Immature natural killer cell (primary cell): ENCODE data around the gene GPR75. TPM values are rescaled to one million over a fixed set of nuclear protein-coding genes. Genes with fewer than 3 reads are reported as not detected.
"Not testable (repeated sequence)": the region's sequence is repeated elsewhere in the genome, so short reads cannot be mapped to it uniquely, and the experiment has no call there.

ENCODE experiments used
- DNase-seq, 3 donors: peaks; one replicate each; pipeline ENCODE4 v3.0.0; 2022; ENCODE audit warnings: mixed read lengths in 1 of 3
- H3K27ac Mint-ChIP-seq, 6 donors: one replicate each; pipeline ENCODE4 v1.8.0; 2020; ENCODE audit warnings: mixed read lengths in 6 of 6, mild to moderate bottlenecking in 5 of 6, inconsistent platforms in 4 of 6, moderate library complexity in 3 of 6
- H3K27me3 Mint-ChIP-seq, 3 donors: one replicate each; pipeline ENCODE4 v1.8.0; 2020 to 2021; ENCODE audit warnings: low read depth in 3 of 3, mild to moderate bottlenecking in 3 of 3, mixed read lengths in 3 of 3, moderate library complexity in 3 of 3, inconsistent platforms in 1 of 3
- H3K36me3 Mint-ChIP-seq, 3 donors: one replicate each; pipeline ENCODE4 v1.8.0; 2020; ENCODE audit warnings: mixed read lengths in 3 of 3, inconsistent platforms in 2 of 3, mild to moderate bottlenecking in 2 of 3
- H3K4me1 Mint-ChIP-seq, 2 donors: one replicate each; pipeline ENCODE4 v1.8.0; 2020; ENCODE audit warnings: inconsistent platforms in 2 of 2, mild to moderate bottlenecking in 2 of 2, mixed read lengths in 2 of 2, moderate library complexity in 1 of 2
- H3K4me3 Mint-ChIP-seq, 5 donors: one replicate each; pipeline ENCODE4 v1.8.0; 2020; ENCODE audit warnings: mild to moderate bottlenecking in 5 of 5, mixed read lengths in 5 of 5, inconsistent platforms in 3 of 5, moderate library complexity in 3 of 5
- H3K9me3 Mint-ChIP-seq, 6 donors: one replicate each; pipeline ENCODE4 v1.8.0; 2020; ENCODE audit warnings: mild to moderate bottlenecking in 6 of 6, mixed read lengths in 6 of 6, inconsistent platforms in 4 of 6, moderate library complexity in 3 of 6
- polyA plus RNA-seq, 3 donors: library from polyadenylated mRNA; unstranded; fragments of 300-500 nt; fragmentation: Illumina TruSeq; gene quantifications; one replicate each; pipeline ENCODE4 v1.2.3, GENCODE V29; 2021

The GPR75 gene
- polyA plus RNA-seq, 3 donors from 2014 or later, result not detected

- not testable (repeated sequence) for H3K36me3 Mint-ChIP-seq, H3K4me3 Mint-ChIP-seq
Measured at GRCh38 chr2:53841651-53842050, 18.1 kb downstream of the GPR75 start.

GRCh38 chr2:53840580-53840979 lies 19.2 kb downstream of the GPR75 start:
- H3K4me3 Mint-ChIP-seq, result no peak overlapping the region

More at GRCh38 chr2:53841651-53842050, 18.1 kb downstream of the GPR75 start:
- not testable (repeated sequence) for H3K27me3 Mint-ChIP-seq, H3K9me3 Mint-ChIP-seq, H3K27ac Mint-ChIP-seq, H3K4me1 Mint-ChIP-seq, DNase-seq

GRCh38 chr2:53829980-53830290 lies 29.8 kb downstream of the GPR75 start:
- H3K36me3 Mint-ChIP-seq, result peaks cover 13 to 29% (median 25%) of the 10 kb centered on the region in 3 donors
- not testable (repeated sequence) for H3K27me3 Mint-ChIP-seq, H3K4me3 Mint-ChIP-seq, DNase-seq, H3K4me1 Mint-ChIP-seq, H3K27ac Mint-ChIP-seq, H3K9me3 Mint-ChIP-seq

More at GRCh38 chr2:53840580-53840979, 19.2 kb downstream of the GPR75 start:
- Mint-ChIP-seq H3K9me3 (no peaks in the 10 kb centered on the region), H3K27ac (no peak overlapping the region), H3K36me3 (peaks cover 7 to 10% (median 8%) of the 10 kb centered on the region in 3 donors), H3K4me1 (peaks cover 1 to 7% of the 10 kb centered on the region in 2 donors), H3K27me3 (peaks cover under 1 to 4% (median 2%) of the 10 kb centered on the region in 3 donors)
- DNase-seq, result no peak

GRCh38 chr2:53829273-53829979 lies 30.3 kb downstream of the GPR75 start:
- no peaks in the 10 kb centered on the region for H3K27me3 Mint-ChIP-seq
- no peak for DNase-seq
- H3K27ac Mint-ChIP-seq, result no peak overlapping the region
- H3K4me1 Mint-ChIP-seq, result no peaks in the 10 kb centered on the region
- H3K4me3 Mint-ChIP-seq, result no peak overlapping the region
- no peaks in the 10 kb centered on the region for H3K9me3 Mint-ChIP-seq
- peaks cover 8 to 29% (median 22%) of the 10 kb centered on the region in 3 donors for H3K36me3 Mint-ChIP-seq

- H3K4me3 Mint-ChIP-seq, result no peak overlapping the region
- peaks cover 0 to 20% (median 13%) of the 10 kb centered on the region in 3 donors for H3K36me3 Mint-ChIP-seq
- peak overlapping the region in 1 of 6 donors; percentile 14 for H3K27ac Mint-ChIP-seq
- H3K27me3 Mint-ChIP-seq, result no peaks in the 10 kb centered on the region
- no peaks in the 10 kb centered on the region for H3K9me3 Mint-ChIP-seq
- no peaks in the 10 kb centered on the region for H3K4me1 Mint-ChIP-seq
- no peak for DNase-seq
Measured at GRCh38 chr2:53828331-53828730, 31.4 kb downstream of the GPR75 start.

- no peak for DNase-seq
- Mint-ChIP-seq H3K9me3 (no peaks in the 10 kb centered on the region), H3K27me3 (no peaks in the 10 kb centered on the region), H3K36me3 (peaks cover 0 to 18% (median 17%) of the 10 kb centered on the region in 3 donors), H3K4me1 (no peaks in the 10 kb centered on the region), H3K4me3 (no peak overlapping the region), H3K27ac (no peak overlapping the region)
Measured at GRCh38 chr2:53827398-53828175, 32.2 kb downstream of the GPR75 start.

- peak overlapping the region in 1 of 6 donors; percentile 11 for H3K27ac Mint-ChIP-seq
- H3K4me3 Mint-ChIP-seq, result no peak overlapping the region
- H3K27me3 Mint-ChIP-seq, result no peaks in the 10 kb centered on the region
- DNase-seq, result no peak
- H3K9me3 Mint-ChIP-seq, result no peaks in the 10 kb centered on the region
- H3K36me3 Mint-ChIP-seq, result peaks cover 0 to 17% (median 13%) of the 10 kb centered on the region in 3 donors
- no peaks in the 10 kb centered on the region for H3K4me1 Mint-ChIP-seq
Measured at GRCh38 chr2:53826587-53827397, 33.0 kb downstream of the GPR75 start.

- DNase-seq, result no peak
- no peaks in the 10 kb centered on the region for H3K4me1 Mint-ChIP-seq
- no peaks in the 10 kb centered on the region for H3K9me3 Mint-ChIP-seq
- peaks cover 0 to 1% (median 0%) of the 10 kb centered on the region in 3 donors for H3K27me3 Mint-ChIP-seq
- peaks cover 0 to 12% (median 8%) of the 10 kb centered on the region in 3 donors for H3K36me3 Mint-ChIP-seq
- H3K4me3 Mint-ChIP-seq, result no peak overlapping the region
- H3K27ac Mint-ChIP-seq, result no peak overlapping the region
Measured at GRCh38 chr2:53826030-53826410, 33.7 kb downstream of the GPR75 start.

GRCh38 chr2:53823639-53824038 lies 36.1 kb downstream of the GPR75 start:
- H3K9me3 Mint-ChIP-seq, H3K27me3 Mint-ChIP-seq, H3K27ac Mint-ChIP-seq, DNase-seq, H3K4me1 Mint-ChIP-seq, H3K4me3 Mint-ChIP-seq: not testable (repeated sequence)
- H3K36me3 Mint-ChIP-seq, result peaks cover 4 to 20% (median 8%) of the 10 kb centered on the region in 3 donors

GRCh38 chr2:53821810-53822209 lies 38.0 kb downstream of the GPR75 start:
- Mint-ChIP-seq H3K9me3 (no peaks in the 10 kb centered on the region), H3K27ac (no peak overlapping the region), H3K27me3 (peaks cover 0 to 2% (median 1%) of the 10 kb centered on the region in 3 donors), H3K4me1 (no peaks in the 10 kb centered on the region), H3K36me3 (peaks cover 12 to 24% (median 12%) of the 10 kb centered on the region in 3 donors), H3K4me3 (no peak overlapping the region)
- DNase-seq, result no peak

- no peak overlapping the region for H3K4me3 Mint-ChIP-seq
- no peak overlapping the region for H3K27ac Mint-ChIP-seq
- H3K9me3 Mint-ChIP-seq, result no peaks in the 10 kb centered on the region
Measured at GRCh38 chr2:53820711-53821110, 39.1 kb downstream of the GPR75 start.

GRCh38 chr2:53820048-53820447 lies 39.7 kb downstream of the GPR75 start:
- DNase-seq, result no peak
- no peaks in the 10 kb centered on the region for H3K9me3 Mint-ChIP-seq
- H3K27me3 Mint-ChIP-seq, result peaks cover 0 to 2% (median 1%) of the 10 kb centered on the region in 3 donors
- no peak overlapping the region for H3K27ac Mint-ChIP-seq
- no peaks in the 10 kb centered on the region for H3K4me1 Mint-ChIP-seq
- H3K4me3 Mint-ChIP-seq, result no peak overlapping the region
- peaks cover 12 to 34% (median 23%) of the 10 kb centered on the region in 3 donors for H3K36me3 Mint-ChIP-seq

More at GRCh38 chr2:53820711-53821110, 39.1 kb downstream of the GPR75 start:
- Mint-ChIP-seq H3K27me3 (peaks cover 0 to 2% (median 1%) of the 10 kb centered on the region in 3 donors), H3K4me1 (no peaks in the 10 kb centered on the region), H3K36me3 (peaks cover 12 to 28% (median 17%) of the 10 kb centered on the region in 3 donors)
- DNase-seq, result no peak

- no peaks in the 10 kb centered on the region for H3K9me3 Mint-ChIP-seq
- no peak overlapping the region for H3K27ac Mint-ChIP-seq
- peaks cover 0 to 2% (median 1%) of the 10 kb centered on the region in 3 donors for H3K27me3 Mint-ChIP-seq
Measured at GRCh38 chr2:53819634-53820033, 40.1 kb downstream of the GPR75 start.

More at GRCh38 chr2:53819634-53820033, 40.1 kb downstream of the GPR75 start:
- Mint-ChIP-seq H3K36me3 (peaks cover 12 to 34% (median 23%) of the 10 kb centered on the region in 3 donors), H3K4me1 (no peaks in the 10 kb centered on the region), H3K4me3 (no peak overlapping the region)
- no peak for DNase-seq
